GM23338 (cell line): ENCODE data around the gene AGFG1. TPM values are rescaled to one million over a fixed set of nuclear protein-coding genes. Genes with fewer than 3 reads are reported as not detected.

Source experiments
- ATAC-seq: fragments of 200-7000 bp; cut with Tn5 transposase; 3 replicates; pipeline ENCODE4 v1.9.1; 2020
- DNase-seq: peaks from one replicate; pipeline ENCODE4 v3.0.0-alpha.2; 2015; ENCODE audit warnings: low spot score
- H2AFZ ChIP-seq: fragments of 200-600 bp; sonication (generic); 2 replicates; pipeline ENCODE4 v1.8.0; 2016; ENCODE audit warnings: antibody characterized with exemption, mild to moderate bottlenecking, moderate library complexity
- H3F3A ChIP-seq: fragments of 200-600 bp; sonication (generic); replicated peaks from 2 replicates; pipeline ENCODE4 v1.8.0; 2017; ENCODE audit warnings: antibody characterized with exemption, mixed run types, low read depth
- H3K27ac ChIP-seq: fragments of 200-600 bp; sonication (generic); 2 replicates; pipeline ENCODE4 v1.6.1; 2016; ENCODE audit warnings: low read depth
- H3K27me3 ChIP-seq: fragments of 200-600 bp; sonication (generic); 2 replicates; pipeline ENCODE4 v1.8.0; 2016; ENCODE audit warnings: mild to moderate bottlenecking, mixed run types, moderate library complexity; ENCODE audit not compliant: insufficient read depth
- H3K36me3 ChIP-seq: fragments of 200-600 bp; sonication (generic); 2 replicates; pipeline ENCODE4 v1.8.0; 2016; ENCODE audit warnings: mild to moderate bottlenecking; ENCODE audit not compliant: insufficient read depth
- H3K4me1 ChIP-seq: fragments of 200-600 bp; sonication (generic); 2 replicates; pipeline ENCODE4 v1.8.0; 2016; ENCODE audit warnings: mild to moderate bottlenecking, moderate library complexity; ENCODE audit not compliant: insufficient read depth
- H3K4me2 ChIP-seq: fragments of 200-600 bp; sonication (generic); 2 replicates; pipeline ENCODE4 v1.7.1; 2017; ENCODE audit warnings: mixed run types
- H3K4me3 ChIP-seq: fragments of 200-600 bp; sonication (generic); 2 replicates; pipeline ENCODE4 v1.6.1; 2016; ENCODE audit warnings: mixed run types
- H3K79me2 ChIP-seq: fragments of 200-600 bp; sonication (generic); replicated peaks from 2 replicates; pipeline ENCODE4 v1.8.0; 2017; ENCODE audit warnings: mild to moderate bottlenecking; ENCODE audit not compliant: insufficient read depth
- H3K9me2 ChIP-seq: fragments of 200-600 bp; sonication (generic); 2 replicates; pipeline ENCODE4 v1.8.0; 2017; ENCODE audit not compliant: insufficient read depth
- H4K20me1 ChIP-seq: fragments of 200-600 bp; sonication (generic); replicated peaks from 2 replicates; pipeline ENCODE4 v1.8.0; 2017; ENCODE audit warnings: mild to moderate bottlenecking; ENCODE audit not compliant: insufficient read depth
- H3K27ac Mint-ChIP-seq: 2 replicates; pipeline ENCODE4 v1.8.0; 2020; ENCODE audit warnings: inconsistent platforms, mild to moderate bottlenecking, moderate library complexity, mixed read lengths
- H3K27me3 Mint-ChIP-seq: 3 replicates; pipeline ENCODE4 v1.8.0; 2022; ENCODE audit warnings: low read depth, mild to moderate bottlenecking, moderate library complexity, mixed read lengths, inconsistent platforms; ENCODE audit not compliant: insufficient read depth, poor library complexity
- H3K36me3 Mint-ChIP-seq: 3 replicates; pipeline ENCODE4 v1.8.0; 2021; ENCODE audit warnings: low read depth, mild to moderate bottlenecking, inconsistent platforms, moderate library complexity, mixed read lengths
- H3K4me1 Mint-ChIP-seq: 3 replicates; pipeline ENCODE4 v1.8.0; 2020; ENCODE audit warnings: mild to moderate bottlenecking, inconsistent platforms, mixed read lengths
- H3K4me3 Mint-ChIP-seq: 3 replicates; pipeline ENCODE4 v1.8.0; 2021; ENCODE audit warnings: moderate library complexity, mild to moderate bottlenecking, inconsistent platforms, mixed read lengths
- H3K9me3 Mint-ChIP-seq: 3 replicates; pipeline ENCODE4 v1.8.0; 2020; ENCODE audit warnings: moderate library complexity, mild to moderate bottlenecking, inconsistent platforms, mixed read lengths
- EZH2phosphoT487 ChIP-seq: fragments of 200-600 bp; sonication (generic); IDR thresholded peaks from one replicate; pipeline ENCODE4 v1.8.1; 2018; ENCODE audit warnings: antibody characterized with exemption; ENCODE audit not compliant: unreplicated experiment
- JUNB ChIP-seq: IDR thresholded peaks from one replicate; pipeline ENCODE4 v1.6.1; 2016; ENCODE audit warnings: antibody characterized with exemption; ENCODE audit not compliant: unreplicated experiment
- NANOG ChIP-seq: IDR thresholded peaks from 2 replicates; pipeline ENCODE4 v1.6.1; 2016; ENCODE audit warnings: antibody characterized with exemption, borderline replicate concordance
- POLR2AphosphoS5 ChIP-seq: IDR thresholded peaks from 2 replicates; pipeline ENCODE4 v1.6.1; 2016; ENCODE audit warnings: antibody characterized with exemption, low read depth
- STAT1 ChIP-seq: IDR thresholded peaks from one replicate; pipeline ENCODE4 v1.6.1; 2016; ENCODE audit warnings: antibody characterized with exemption; ENCODE audit not compliant: unreplicated experiment
- ZNF114 ChIP-seq: fragments of 250-450 bp; sonication (Bioruptor Pico); IDR thresholded peaks from 2 replicates; pipeline ENCODE4 v1.5.0; 2020; ENCODE audit warnings: mild to moderate bottlenecking, moderate library complexity
- ZNF331 ChIP-seq: fragments of 250-450 bp; sonication (Bioruptor Pico); IDR thresholded peaks from 2 replicates; pipeline ENCODE4 v1.5.0; 2020; ENCODE audit warnings: low read depth, mild to moderate bottlenecking, moderate library complexity
- polyA plus RNA-seq: library from polyadenylated mRNA; unstranded; fragments of >200 nt; fragmentation: Nextera tagmentation; extraction: Ambion mirVana; gene quantifications from 2 replicates; pipeline ENCODE4 v1.2.1, GENCODE V29; 2016
- total RNA-seq: library from RNA; depleted of rRNA; stranded (reverse); fragments of >200 nt; shearing (Covaris generic); gene quantifications from 2 replicates; pipeline ENCODE4 v1.2.3, GENCODE V29; 2014
- TF ChIP-seq, protein P1 (sequence below): IDR thresholded peaks from 2 replicates; pipeline ENCODE4 v1.6.1; 2016; ENCODE audit warnings: antibody characterized with exemption
- TF ChIP-seq, protein P2 (sequence below): IDR thresholded peaks from one replicate; pipeline ENCODE4 v1.6.1; 2018; ENCODE audit warnings: antibody characterized with exemption; ENCODE audit not compliant: unreplicated experiment
- TF ChIP-seq, protein P3 (sequence below), 2 experiments: fragments of 200-600 bp in 1 of 2; sonication (generic) in 1 of 2; conservative IDR thresholded peaks; 2 replicates each; pipeline versions ENCODE4 v1.5.1 to v1.6.1; 2016 to 2017; ENCODE audit warnings: antibody characterized with exemption in 2 of 2, low read depth in 2 of 2, mild to moderate bottlenecking in 2 of 2, moderate library complexity in 1 of 2

AGFG1 gene
- total and polyA plus RNA-seq, 2 experiments from 2014 or later, result 14.5 to 113 TPM

DNA sequence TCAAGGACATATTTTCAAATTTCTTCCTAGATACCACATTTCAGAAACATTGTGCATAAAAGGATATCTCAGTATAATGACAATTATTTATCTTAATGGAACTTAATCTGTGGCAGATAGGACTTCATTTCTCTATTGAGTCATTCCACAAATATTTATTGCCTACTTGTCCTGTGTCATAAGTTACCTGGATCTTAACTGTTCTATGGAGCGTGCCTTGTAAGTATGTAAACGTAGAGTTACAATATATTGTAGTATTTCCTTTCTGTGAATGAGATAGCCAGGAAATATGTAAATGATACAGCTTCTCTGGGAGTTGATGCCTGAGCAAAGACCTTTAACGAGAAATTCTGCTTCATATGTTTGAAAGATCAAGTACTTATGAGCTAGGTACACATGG lies 2.5 kb downstream of the AGFG1 start:
- H3F3A ChIP-seq, result no peaks in the 10 kb centered on the region
- TF ChIP-seq STAT1 (no peak), ZNF331 (CRISPR knock-in tag) (no peak), NANOG (no peak), POLR2AphosphoS5 (no peak), EZH2phosphoT487 (no peak)
- TF ChIP-seq, protein P1, sequence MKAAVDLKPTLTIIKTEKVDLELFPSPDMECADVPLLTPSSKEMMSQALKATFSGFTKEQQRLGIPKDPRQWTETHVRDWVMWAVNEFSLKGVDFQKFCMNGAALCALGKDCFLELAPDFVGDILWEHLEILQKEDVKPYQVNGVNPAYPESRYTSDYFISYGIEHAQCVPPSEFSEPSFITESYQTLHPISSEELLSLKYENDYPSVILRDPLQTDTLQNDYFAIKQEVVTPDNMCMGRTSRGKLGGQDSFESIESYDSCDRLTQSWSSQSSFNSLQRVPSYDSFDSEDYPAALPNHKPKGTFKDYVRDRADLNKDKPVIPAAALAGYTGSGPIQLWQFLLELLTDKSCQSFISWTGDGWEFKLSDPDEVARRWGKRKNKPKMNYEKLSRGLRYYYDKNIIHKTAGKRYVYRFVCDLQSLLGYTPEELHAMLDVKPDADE, result no peak
- TF ChIP-seq, protein P2, sequence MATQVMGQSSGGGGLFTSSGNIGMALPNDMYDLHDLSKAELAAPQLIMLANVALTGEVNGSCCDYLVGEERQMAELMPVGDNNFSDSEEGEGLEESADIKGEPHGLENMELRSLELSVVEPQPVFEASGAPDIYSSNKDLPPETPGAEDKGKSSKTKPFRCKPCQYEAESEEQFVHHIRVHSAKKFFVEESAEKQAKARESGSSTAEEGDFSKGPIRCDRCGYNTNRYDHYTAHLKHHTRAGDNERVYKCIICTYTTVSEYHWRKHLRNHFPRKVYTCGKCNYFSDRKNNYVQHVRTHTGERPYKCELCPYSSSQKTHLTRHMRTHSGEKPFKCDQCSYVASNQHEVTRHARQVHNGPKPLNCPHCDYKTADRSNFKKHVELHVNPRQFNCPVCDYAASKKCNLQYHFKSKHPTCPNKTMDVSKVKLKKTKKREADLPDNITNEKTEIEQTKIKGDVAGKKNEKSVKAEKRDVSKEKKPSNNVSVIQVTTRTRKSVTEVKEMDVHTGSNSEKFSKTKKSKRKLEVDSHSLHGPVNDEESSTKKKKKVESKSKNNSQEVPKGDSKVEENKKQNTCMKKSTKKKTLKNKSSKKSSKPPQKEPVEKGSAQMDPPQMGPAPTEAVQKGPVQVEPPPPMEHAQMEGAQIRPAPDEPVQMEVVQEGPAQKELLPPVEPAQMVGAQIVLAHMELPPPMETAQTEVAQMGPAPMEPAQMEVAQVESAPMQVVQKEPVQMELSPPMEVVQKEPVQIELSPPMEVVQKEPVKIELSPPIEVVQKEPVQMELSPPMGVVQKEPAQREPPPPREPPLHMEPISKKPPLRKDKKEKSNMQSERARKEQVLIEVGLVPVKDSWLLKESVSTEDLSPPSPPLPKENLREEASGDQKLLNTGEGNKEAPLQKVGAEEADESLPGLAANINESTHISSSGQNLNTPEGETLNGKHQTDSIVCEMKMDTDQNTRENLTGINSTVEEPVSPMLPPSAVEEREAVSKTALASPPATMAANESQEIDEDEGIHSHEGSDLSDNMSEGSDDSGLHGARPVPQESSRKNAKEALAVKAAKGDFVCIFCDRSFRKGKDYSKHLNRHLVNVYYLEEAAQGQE, result no peak
- TF ChIP-seq, protein P3, sequence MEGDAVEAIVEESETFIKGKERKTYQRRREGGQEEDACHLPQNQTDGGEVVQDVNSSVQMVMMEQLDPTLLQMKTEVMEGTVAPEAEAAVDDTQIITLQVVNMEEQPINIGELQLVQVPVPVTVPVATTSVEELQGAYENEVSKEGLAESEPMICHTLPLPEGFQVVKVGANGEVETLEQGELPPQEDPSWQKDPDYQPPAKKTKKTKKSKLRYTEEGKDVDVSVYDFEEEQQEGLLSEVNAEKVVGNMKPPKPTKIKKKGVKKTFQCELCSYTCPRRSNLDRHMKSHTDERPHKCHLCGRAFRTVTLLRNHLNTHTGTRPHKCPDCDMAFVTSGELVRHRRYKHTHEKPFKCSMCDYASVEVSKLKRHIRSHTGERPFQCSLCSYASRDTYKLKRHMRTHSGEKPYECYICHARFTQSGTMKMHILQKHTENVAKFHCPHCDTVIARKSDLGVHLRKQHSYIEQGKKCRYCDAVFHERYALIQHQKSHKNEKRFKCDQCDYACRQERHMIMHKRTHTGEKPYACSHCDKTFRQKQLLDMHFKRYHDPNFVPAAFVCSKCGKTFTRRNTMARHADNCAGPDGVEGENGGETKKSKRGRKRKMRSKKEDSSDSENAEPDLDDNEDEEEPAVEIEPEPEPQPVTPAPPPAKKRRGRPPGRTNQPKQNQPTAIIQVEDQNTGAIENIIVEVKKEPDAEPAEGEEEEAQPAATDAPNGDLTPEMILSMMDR (conservative IDR thresholded peaks at IDR 0.05; ENCODE audit: low read depth in 2 of 2), result no peak
- H3K4me3 ChIP-seq, result peak overlapping the region; percentile 85
- peak overlapping the region; percentile 90 for H3K4me2 ChIP-seq
- ATAC-seq (no peak), DNase-seq (no peak)
- peaks cover 27% of the 10 kb centered on the region for H3K4me1 Mint-ChIP-seq
- H3K27me3 Mint-ChIP-seq, result peaks cover 2% of the 10 kb centered on the region
- no peaks in the 10 kb centered on the region for H3K9me3 Mint-ChIP-seq
- peaks cover 58% of the 10 kb centered on the region for H4K20me1 ChIP-seq
- H3K79me2 ChIP-seq, result peaks cover 65% of the 10 kb centered on the region
- H3K36me3 Mint-ChIP-seq, result no peaks in the 10 kb centered on the region; the same call in 2 of the 3 replicates
- no peak overlapping the region for H2AFZ ChIP-seq
- no peaks in the 10 kb centered on the region for H3K9me2 ChIP-seq
- H3K27me3 ChIP-seq, result no peaks in the 10 kb centered on the region
- no peak overlapping the region for H3K27ac ChIP-seq
- no peak overlapping the region for H3K27ac Mint-ChIP-seq
- no peaks in the 10 kb centered on the region for H3K36me3 ChIP-seq
- peak overlapping the region; percentile 97 for H3K4me3 Mint-ChIP-seq
- H3K4me1 ChIP-seq, result peaks cover 18% of the 10 kb centered on the region

DNA sequence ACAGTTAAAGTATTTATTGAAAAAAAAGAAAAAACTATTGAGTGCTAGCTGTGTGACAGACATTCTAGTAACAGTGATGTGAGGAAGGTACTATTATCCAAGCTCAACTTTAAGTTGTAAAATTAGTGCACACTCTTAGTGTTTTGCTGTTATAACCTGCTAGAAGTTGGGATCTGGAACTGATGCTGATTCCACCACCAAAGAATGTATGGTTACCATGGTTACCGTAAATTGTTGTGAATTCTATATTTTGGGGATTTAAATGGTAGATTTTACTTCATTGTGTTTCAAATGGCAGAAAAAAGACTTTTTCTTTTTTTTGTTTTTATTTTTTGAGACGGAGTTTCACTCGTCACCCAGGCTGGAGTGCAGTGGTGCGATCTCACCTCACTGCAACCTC lies 5.3 kb downstream of the AGFG1 start:
- H3K27me3 ChIP-seq, result no peaks in the 10 kb centered on the region
- H3K4me1 ChIP-seq, result peaks cover 14% of the 10 kb centered on the region
- no peaks in the 10 kb centered on the region for H3K9me2 ChIP-seq
- H3K27me3 Mint-ChIP-seq, result no peaks in the 10 kb centered on the region
- peaks cover 25% of the 10 kb centered on the region for H3K4me1 Mint-ChIP-seq
- H3K27ac ChIP-seq, result no peak overlapping the region
- H3K4me3 Mint-ChIP-seq, result no peak overlapping the region
- H3K4me2 ChIP-seq, result no peak overlapping the region
- ATAC-seq, result no peak
- no peaks in the 10 kb centered on the region for H3K9me3 Mint-ChIP-seq
- H2AFZ ChIP-seq, result no peak overlapping the region
- no peaks in the 10 kb centered on the region for H3K36me3 ChIP-seq
- H3K4me3 ChIP-seq, result no peak overlapping the region
- H3F3A ChIP-seq, result no peaks in the 10 kb centered on the region
- no peak for DNase-seq
- no peaks in the 10 kb centered on the region; the same call in 2 of the 3 replicates for H3K36me3 Mint-ChIP-seq
- H3K79me2 ChIP-seq, result peaks cover 94% of the 10 kb centered on the region
- no peak overlapping the region for H3K27ac Mint-ChIP-seq
- peaks cover 85% of the 10 kb centered on the region for H4K20me1 ChIP-seq
- TF ChIP-seq ZNF114 (CRISPR knock-in tag), result no peak
- no peak for TF ChIP-seq NANOG
- TF ChIP-seq, protein P3 (conservative IDR thresholded peaks at IDR 0.05; ENCODE audit: low read depth in 2 of 2), result no peak
- no peak for TF ChIP-seq JUNB
- no peak for TF ChIP-seq EZH2phosphoT487
